Stimulated activated naive CD4-positive, alpha-beta T cell (primary cell): ENCODE measurements around the gene TERB1.
"Not testable (repeated sequence)": the region's sequence is repeated elsewhere in the genome, so short reads cannot be mapped to it uniquely, and the experiment has no call there.

Source experiments
- DNase-seq, 6 experiments: peaks; one replicate each; lab custom pipeline; 2025; lab: John Stamatoyannopoulos, UW

TERB1 gene

DNA sequence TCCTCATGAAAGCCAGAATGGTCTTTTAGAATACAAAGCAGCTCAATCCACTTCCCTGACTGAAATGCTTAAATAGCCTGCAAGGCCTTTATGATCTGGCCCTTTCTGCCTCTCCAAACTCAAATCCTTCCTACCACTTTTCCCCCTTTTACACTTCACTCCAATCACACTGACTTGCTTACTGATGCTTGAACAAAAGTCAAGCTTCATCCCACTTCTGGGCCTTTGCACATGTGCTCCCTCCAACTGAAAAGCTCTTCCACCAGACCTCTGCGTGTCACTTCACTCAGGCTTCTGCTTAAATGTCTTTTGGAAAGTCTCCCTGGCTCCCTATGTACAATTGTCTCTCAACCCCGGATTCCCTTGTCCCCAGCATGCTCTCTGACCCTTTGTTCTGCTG lies 13.3 kb upstream of the TERB1 start:
- no peak for DNase-seq

DNA sequence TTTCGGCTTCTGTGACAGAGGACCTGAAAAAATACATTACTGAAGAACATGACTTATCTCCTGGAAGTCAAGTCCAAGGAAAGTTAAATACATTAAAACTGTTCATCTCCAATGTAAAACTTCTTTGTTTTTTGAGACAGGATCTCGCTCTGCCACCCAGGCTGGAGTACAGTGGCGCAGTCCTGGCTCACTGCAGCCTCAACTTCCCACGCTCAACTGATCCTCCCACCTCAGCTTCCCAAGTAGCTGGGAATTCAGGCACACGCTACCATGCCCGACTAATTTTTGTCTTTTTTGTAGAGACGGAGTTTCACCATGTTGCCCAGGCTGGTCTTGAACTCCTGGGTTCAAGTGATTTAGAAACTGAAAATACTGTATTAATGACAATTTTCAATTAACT lies 9.7 kb upstream of the TERB1 start:
- DNase-seq, result no peak

DNA sequence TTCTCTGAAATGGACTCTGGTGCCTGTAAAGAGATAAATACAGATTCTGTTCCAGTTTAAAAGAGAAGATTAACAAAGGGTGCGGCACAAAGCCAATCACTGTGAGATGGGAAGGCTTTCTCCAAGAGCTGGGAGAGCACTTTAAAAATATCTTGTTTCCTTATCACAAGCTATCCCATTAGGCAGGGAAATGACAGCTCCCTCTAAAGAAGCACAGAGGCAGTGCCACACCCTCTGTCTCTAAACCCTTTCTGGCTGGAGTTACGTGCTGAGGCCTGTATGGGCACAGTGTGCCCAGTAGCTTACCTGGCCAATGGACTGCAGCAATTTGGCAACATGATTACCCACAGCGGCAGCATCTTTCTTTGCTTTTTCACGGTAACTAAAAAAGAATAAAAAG lies 9.0 kb upstream of the TERB1 start:
- no peak for DNase-seq

DNA sequence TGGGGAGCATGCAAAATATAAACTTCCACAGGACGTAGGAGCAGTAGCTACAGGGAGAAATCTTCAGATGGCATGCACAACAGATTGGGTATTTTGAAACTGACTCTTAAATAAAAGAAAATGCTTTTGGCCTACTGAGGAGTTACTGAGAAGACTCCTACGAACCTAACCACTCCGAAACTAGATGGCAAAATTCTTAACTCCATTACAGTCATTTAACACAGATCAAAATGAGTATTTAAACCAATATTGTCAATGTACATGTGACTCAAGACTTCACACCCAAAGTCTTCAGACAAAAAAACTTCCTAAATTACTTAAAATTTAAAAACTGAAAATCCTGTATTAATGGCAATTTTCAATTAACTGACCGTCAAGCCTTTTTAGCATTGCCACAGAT lies 8.4 kb upstream of the TERB1 start:
- no peak for DNase-seq

DNA sequence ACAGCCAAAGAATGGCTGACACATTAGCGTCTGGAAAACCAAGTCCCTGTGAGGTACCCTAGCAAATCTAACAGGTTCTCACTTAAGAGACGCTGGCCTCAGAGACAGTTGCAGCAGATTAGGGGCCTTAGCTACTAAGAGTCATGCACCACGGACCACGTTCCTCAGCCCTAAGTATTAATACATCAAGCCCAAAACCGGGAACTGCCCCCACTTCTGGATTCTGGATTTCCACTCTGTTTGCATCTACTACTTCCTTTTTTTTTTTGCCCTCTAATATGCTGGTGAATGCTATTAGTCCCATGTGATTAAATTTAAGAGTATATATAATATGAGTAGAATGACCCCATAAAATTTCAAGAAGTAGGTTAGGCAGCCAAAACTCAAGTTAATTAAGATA lies 775 bp upstream of the TERB1 start:
- no peak for DNase-seq

DNA sequence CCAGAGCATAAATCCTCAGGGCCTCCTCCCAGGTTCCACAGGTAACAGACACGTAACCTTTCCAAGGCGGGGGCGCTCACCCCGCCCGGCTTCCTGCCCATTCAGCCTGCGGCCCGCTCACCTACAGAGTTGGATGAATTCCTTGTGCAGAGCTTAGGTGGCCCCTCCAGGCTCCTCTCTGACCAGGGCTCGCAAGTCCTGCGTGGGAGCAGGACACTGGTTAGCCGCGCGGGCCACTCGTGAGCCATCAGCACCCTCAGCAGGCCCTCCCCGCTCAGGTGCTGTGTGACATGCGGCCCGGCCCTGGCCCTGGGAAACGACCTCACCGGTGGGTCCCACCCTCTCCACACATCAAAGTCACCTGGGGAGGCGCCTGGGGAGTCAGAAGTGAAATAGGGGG lies 528 bp downstream of the TERB1 start:
- DNase-seq, result no peak

DNA sequence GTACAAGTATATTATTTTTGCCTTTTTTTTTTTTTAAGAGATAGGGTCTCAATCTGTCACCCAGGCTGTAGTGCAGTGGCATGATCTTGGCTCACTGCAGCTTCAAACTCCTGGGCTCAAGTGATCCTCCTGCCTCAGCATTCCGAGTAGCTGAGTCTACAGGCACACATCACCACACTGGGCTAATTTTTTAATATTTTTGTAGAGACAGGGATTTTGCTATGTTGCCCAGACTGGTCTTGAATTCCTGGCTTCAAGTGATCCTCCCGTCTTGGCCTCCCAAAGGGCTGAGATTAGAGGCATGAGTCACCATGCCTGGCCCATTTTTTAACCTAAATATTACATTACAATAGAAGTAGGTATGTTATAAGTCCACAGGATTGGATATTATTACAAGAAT lies 3.2 kb downstream of the TERB1 start:
- no peak for DNase-seq

DNA sequence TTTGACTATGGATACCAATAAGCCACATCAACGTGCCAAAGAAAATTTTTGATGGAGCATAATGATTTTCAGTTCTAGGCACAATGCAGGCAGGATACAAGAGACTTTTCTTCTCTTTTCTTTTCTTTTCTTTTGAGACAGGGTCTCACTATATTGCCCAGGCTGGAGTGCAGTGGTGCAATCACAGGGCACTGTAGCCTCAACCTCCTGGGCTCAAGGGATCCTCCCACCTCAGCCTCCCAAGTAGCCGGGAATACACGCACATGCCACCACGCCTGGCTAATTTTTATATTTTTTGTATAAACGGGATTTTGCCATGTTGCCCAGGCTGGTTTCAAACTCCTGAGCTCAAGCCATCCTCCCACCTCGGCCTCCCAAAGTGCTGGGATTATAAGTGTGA lies 7.4 kb downstream of the TERB1 start:
- not testable (repeated sequence) for DNase-seq

DNA sequence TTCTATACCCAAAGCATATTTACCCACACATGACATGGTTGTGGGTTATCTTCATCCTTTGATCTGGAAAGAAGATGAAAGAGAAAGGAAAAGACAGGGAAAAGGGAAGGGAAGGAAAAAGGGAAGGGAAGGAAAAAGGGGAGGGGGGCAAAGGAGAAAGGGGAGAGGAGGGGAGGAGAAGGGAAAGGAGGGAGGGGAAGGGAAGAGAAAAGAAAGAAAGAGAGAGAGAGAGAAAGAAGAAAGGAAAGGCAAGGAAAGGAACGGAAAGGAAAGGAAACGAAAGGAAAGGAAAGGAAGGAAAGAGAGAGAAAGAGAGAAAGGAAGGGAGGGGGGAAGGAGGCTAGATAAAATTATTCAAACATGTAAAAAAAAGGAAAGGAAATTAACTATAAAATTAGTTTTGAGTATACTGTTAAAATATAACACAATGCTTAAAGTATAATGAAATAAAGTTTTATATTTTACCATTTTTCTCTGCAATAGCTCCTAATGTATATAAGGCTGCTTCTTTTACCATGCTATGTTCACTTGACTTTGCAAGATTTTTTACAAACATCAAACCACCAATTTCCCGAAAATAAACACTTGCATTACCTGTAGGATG lies 11.2 kb downstream of the TERB1 start:
- no peak for DNase-seq

DNA sequence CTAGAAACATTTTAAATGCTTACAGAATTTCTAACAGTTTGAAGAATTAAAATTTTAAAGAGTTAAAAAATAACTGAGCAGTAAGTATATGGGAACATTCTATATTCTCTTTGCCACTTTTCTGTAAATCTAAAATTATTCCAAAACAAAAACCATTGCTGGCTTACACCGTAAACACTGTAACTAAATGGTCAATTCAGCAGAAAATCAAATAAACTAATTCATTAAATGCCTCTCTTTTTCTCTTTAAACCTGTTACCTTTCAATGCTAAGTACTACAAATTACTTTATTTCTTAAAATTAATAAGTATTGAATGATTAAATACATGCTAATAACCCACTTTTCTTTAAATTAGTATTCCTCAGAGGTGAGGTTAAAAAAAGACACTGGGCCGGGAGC lies 14.0 kb downstream of the TERB1 start:
- no peak for DNase-seq

DNA sequence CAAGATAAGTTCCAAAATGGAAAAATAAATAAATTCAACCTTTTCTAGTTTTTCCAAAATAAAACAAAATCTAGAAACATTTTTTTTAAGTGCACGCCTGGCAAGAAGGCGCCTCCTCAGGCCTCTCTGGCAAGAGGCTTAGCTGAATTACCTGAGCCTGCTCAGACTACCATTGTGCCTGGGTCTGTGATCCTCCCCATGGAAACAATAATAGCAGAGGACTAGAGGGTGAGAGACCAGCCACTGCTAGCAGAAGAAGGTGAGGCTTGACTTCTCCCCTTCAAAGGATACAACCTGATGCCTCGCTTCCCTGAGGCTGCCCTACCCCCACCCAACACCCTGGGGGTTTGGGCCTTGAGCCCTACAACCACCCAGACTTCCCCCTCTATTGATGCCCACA lies 14.8 kb downstream of the TERB1 start:
- DNase-seq, result no peak

DNA sequence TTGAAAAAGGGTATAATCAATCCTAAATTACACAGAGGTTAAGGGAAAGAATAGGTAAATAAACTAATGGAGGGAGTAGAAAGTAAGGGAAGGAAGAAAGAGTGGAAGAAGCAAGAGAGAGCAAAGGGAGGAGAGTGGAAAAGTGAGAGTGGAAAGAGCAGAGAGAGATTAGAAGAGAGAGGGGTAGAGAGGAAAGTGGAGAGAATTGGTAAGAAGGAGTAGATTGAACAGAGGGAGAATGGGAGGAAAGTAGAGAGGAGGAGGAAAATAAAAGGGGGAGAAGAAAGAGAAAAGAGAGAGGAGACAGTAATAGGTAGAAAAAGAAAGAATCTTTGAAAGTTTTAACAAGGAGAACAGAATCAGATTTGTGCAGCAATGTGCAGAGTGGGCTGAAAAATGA lies 24.9 kb downstream of the TERB1 start:
- no peak for DNase-seq

DNA sequence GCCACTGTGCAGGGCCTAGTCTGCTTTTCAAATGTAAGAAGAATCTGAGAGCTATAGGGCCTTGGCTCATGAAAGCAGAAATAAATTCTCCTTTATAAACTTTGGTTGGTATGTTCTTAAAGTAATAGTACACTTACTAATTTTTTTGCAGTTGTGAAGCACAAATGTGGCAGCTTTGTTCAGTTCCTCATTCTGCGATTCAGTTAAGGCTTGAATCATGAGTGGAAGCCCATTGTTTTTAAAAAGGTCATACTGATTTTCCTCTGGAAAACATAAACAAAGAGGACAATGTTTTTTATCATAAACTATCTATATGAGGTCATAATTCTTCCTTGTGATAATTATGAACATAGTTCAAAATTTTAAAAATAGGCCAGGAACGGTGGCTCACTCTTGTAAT lies 26.4 kb downstream of the TERB1 start:
- no peak for DNase-seq

DNA sequence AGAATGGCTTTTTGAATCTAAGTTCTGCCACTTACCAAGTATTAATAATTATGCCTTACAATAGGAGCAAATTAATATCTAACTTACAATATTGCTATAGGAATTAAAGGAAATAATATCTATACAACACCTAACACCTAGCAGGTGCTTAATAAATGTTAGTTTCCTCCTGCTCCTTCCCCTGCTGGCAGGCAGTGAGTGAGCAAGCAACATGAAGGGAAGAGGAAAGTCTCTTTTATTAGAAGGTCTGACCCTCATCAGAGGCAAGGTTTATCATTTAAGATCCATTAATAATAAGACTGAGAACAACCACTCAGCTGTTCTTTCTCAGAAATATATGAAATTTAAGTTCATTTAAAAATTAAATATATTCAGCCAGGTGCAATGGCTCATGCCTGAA lies 43.3 kb downstream of the TERB1 start:
- no peak for DNase-seq

DNA sequence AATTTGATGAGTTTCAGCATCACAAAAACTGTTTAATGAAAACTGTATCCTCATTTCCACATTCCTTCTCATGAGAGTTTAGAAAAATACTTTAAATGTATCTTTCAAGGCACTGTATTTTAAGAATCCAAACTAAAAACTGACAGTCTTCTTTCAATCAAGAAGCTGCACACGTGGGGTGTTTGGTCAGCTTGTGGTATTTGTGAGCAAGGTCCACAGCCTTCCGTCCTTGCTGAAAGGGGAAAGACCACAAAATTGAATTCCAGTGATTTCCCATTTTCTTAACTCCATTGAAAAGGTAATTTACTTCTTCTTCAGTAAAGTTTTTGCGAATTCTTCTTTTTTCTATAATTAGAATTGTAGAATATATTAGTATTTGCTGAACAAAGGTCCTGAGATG lies 46.6 kb downstream of the TERB1 start:
- DNase-seq, result no peak

DNA sequence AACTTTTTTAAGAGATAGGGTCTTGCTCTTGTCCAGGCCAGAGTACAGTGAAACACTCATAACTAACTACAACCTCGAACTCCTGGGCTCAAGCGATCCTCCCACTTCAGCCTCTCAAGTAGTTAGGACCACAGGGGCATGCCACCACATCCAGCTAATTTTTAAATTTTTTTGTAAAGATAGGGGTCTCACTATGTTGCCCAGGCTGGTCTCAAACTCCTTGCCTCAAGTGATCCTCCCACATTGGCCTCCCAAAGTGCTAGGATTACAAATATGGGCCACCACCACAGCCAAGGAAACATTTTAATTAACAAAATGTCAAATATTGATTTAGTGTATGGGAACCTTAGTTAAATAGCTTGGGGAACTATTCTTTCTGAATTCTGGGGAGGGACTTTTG lies 47.2 kb downstream of the TERB1 start:
- no peak for DNase-seq

DNA sequence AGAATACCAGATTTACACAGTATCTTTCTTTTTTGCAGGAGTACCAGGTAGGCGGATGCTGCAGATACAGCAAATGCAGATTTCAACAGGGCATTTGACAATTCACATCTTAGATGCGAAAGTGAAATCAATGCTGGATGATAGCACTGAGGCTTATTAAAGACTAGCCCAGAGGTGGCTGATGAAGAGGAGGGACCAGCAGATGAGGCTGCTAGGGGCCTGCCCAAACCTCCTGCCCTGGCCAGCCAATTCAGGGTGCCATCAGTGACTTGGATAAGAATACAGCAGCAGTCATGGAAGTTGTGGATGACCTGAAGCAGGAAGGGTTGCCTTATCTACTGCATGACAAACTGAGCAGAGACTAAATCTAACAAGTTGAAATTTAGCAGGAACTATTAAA lies 48.4 kb downstream of the TERB1 start:
- DNase-seq, result no peak

DNA sequence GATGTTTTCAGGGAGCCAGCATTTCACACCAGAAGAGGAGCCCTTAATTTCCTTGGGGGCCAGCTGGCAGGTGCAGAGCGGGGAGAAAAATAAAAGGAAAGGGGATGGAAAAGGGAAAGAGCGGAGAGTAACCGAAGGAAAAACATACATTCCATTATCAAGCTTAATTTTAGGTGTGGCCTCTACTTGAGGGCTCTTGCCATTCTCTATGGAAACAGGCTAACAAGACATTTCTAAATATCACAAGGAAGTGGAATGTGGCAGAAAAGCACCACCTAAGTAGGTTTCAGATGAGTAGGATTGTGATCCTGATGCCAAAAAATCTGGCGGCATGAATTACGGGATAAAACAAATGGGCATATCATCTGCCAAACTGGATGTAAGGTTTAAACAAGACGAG lies 49.0 kb downstream of the TERB1 start:
- DNase-seq, result no peak

DNA sequence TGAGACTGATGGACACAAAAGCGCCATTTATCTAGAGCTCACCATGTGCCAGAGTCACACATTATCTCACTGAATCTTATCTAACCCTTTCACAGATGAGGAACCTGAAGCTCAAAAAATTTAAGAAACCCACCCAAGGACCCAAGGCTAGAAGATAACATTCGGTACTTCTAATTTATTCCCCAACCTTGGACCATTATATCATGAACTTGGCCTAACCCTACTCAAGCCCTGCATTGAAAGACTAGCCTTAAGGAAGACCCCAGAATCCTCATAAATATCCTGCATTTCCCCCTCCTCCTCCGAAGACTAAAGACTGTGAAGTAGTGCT lies 49.4 kb downstream of the TERB1 start:
- DNase-seq, result no peak

DNA sequence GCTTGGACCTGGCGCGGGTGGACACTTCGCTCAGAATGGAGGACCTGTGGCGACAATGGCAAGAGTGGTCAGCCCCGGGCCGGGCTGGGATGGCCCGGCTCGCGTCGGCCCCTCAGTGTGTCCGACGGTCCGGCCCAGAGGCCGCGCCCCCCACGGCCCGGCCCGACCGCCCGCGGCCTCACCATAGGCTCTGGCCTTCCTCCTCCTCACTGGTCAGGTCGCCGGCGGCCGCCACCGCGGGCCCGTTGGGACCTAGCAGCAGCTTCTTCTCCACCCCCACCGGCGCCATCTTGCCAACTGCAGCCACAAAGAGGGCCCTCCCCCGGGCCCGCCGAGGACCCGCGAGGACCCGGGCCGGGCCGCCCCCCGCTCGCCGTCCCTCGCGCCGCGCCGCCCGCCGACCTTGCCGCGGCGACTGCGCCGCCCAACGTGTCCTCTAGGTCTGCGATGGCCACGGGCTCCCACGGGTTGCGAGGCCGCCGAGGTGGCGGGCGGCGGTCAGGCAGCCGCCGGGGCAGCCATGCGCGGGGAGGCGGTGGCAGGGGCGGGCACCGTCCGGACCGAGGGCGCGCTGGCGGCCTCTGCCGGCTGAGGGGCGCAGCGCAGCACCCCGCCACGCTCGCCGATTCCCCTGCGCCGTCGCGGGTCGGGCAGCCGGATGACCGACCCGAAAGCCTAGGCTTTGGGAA lies 49.9 kb downstream of the TERB1 start, which contains the start of gene DYNC1LI2:
Gene DYNC1LI2, minus strand, starts transcription at position 307 of the 689 bp plus-strand sequence. Its CDS starts 18 bp downstream, at position 289.
- peak; percentile 59 to 97 (median 82) for DNase-seq

DNA sequence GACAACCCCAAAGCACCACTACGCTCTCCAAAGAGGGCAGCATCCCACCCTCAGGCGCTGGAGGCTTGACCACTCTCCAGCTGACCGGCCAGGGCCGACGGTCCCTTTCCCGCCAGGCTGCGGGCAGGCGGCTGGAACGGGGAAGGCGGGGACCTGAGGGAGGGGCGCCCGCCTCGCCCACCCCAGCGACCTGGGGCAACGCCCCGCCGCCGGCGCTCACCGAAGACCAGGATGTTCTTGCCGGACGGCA lies 50.4 kb downstream of the TERB1 start:
- peak in 1 of 6 experiments; percentile 19 for DNase-seq

DNA sequence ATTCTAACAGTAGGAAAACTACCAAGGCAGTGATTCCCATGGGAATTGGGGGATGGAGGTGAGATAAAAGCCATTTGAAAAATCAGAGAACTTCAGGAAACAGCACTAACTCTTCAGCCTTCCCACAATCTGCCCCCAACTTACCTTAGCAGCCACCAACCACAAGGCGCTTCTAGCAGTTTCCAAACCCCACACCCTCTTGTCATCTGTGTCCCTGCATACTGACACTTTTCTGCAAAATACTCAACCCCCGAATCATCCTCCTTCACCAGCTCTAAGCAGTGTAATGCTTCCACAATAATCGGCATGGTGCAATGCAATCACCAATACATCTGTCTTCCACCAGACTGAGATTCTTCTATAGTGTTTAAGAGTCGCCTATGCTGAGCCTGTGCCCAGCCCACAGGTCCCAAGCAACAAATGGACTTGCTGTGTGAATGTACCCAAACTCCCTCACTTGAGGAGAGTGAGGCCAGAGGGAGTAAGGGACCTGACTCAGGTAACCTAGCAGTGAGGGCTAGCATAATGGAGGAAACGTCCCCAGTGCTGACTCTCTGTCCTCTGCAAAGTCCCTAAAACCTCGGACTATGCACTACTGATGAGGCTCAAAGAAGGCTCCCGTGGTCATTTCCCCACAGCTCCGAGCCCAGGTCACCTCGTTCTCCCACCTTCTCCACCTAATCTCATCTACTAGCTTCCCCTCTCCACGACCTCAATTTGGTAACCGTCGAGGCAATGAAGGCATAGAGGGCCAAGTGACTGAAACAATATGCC lies 50.9 kb downstream of the TERB1 start:
- DNase-seq, result no peak

DNA sequence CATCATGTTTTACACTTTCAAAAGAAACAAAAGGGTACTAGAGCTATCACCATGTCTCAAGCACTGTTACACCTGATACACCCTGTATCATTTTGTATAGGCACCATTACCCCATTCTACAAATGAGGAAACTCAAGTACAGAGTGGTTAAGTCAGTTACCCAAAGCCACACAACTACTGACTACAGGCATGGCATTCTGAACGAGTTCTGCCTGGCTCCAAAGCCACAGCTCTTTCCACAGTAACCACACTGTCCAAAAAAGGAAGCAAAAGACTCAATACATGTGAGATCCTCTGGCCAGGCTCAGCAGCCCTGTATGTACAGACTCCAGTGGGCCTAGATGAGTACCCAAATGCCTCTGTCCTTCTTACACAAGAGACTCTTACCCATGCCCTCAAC lies 54.7 kb downstream of the TERB1 start:
- no peak for DNase-seq

DNA sequence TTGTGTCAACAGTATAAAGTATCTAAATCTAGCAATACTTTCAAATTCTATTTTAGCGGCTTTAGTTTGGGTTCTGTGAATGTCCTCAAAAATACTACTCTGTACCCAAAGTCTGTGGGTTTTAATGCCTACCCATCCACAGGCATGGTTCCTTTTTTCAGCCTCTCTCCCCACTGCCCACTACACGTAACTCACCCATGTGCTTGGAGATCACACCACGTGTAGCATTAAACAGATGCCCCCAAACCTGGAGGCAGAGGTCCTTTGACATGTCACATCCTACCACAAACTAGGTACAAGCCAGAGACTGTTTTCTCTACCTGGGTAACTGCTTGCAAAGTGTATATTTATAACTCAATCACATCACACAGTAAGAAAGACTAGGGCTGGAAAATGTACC lies 55.3 kb downstream of the TERB1 start:
- no peak for DNase-seq
